Mammary epithelial cell (primary cell): ENCODE measurements around the gene POLD4.

ENCODE experiments used
- CTCF ChIP-seq, 2 donors: IDR thresholded peaks in 1 of 2; conservative IDR thresholded peaks in 1 of 2; 2 replicates each; pipeline ENCODE4 v1.5.1; 2011 to 2012; ENCODE audit warnings: inconsistent platforms in 2 of 2, low read length in 2 of 2, mild to moderate bottlenecking in 2 of 2, control low read depth in 1 of 2, low read depth in 1 of 2; ENCODE audit not compliant: insufficient read depth in 1 of 2; ENCODE audit errors: extremely low read depth in 1 of 2
- EZH2 ChIP-seq: IDR thresholded peaks from 2 replicates; pipeline ENCODE4 v1.6.1; 2012; ENCODE audit warnings: low read length, inconsistent platforms, borderline replicate concordance

GRCh38 chr11:67308031-67308866, 45.1 kb downstream of the POLD4 start:
- no peak for TF ChIP-seq CTCF (conservative IDR thresholded peaks at IDR 0.05 in 1 of 2, IDR thresholded peaks at IDR 0.05 in 1 of 2; ENCODE audit: extremely low read depth in 1 of 2, insufficient read depth in 1 of 2, low read depth in 1 of 2, low read length in 2 of 2)
- no peak for TF ChIP-seq EZH2
